Heart left ventricle (tissue), 13 donors: ENCODE measurements around the gene ARHGAP30.

ENCODE experiments used
- POLR2A ChIP-seq, 2 donors: fragments of 450-650 bp; IDR thresholded peaks; one replicate each; pipeline ENCODE4 v1.6.1; 2017; ENCODE audit warnings: antibody characterized with exemption in 2 of 2, mild to moderate bottlenecking in 2 of 2, moderate library complexity in 2 of 2
- TF ChIP-seq, protein P1 (sequence below), 12 donors: fragments of 200-600 bp; sonication (generic) in 4 of 12; IDR thresholded peaks; one replicate each; pipeline versions ENCODE4 v1.5.0 to v1.8.0; 2018 to 2022; ENCODE audit warnings: antibody characterized with exemption in 12 of 12, mild to moderate bottlenecking in 5 of 12
- donor health status: ischemic (EF 13 %, LVEDD 7.1; RV severe dilation, severe dysfunction).
- donor health status: DM: no; HTN: yes; CAD: no.
- donor health status: DM: no; HTN: no; CAD: no.
- donor health status: ischemic (EF 25% LVEDD 6.9; RV normal size, moderate dysfunction).
- donor health status: ischemic (EF 25% LVEDD 5.7; RV mildly dilated, moderate dysfunction).
- donor health status: ischemic (EF 35%, LVEDD 5.7; RV mildly dilated, moderate dysfunction).
- donor health status: nonischemic (EF 11% LVEDD 7.7; RV severe dilation, severe dysfunction).
- donor health status: DM: yes; HTN: yes; CAD: no.
- donor health status: PGD.
- donor health status: ischemic (EF 29% LVEDD 5.4; RV normal size, mild dysfunction).
- donor health status: nonischemic (EF 23%, LVEDD 6.1; RV moderate dilation, normal function).

DNA sequence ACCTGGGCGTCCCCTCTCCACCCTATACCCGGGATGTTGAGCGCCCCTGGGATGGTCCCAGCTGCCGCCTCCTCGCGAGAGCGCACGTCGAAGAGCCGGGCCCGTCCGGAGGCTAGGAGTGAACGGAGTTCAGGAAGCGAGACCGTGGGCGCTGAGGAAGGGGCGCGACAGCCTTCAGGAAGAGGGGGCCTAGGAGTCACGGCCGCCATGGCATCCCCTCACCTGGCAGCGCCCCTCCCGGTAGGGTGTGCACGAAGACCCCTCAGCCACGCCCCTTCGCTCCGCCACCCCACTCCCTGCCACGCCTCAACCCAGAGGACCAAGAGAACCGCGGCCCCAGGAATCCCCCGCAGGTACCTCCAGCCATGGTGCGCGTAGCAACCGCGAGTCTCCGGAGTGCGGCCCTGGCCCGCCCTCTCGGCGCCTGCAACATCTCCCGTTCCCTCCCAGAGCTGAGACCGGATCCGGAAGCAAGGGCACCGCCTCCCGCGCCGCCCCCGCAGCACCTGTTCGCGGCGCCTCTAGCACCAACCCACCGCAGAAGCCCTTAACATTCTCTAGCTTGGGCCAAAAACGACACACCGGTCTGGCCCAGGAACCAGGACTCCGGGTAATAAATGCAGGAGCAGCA is 31.1 kb downstream of the ARHGAP30 start, which contains the start of gene TSTD1:
- TF ChIP-seq, protein P1, sequence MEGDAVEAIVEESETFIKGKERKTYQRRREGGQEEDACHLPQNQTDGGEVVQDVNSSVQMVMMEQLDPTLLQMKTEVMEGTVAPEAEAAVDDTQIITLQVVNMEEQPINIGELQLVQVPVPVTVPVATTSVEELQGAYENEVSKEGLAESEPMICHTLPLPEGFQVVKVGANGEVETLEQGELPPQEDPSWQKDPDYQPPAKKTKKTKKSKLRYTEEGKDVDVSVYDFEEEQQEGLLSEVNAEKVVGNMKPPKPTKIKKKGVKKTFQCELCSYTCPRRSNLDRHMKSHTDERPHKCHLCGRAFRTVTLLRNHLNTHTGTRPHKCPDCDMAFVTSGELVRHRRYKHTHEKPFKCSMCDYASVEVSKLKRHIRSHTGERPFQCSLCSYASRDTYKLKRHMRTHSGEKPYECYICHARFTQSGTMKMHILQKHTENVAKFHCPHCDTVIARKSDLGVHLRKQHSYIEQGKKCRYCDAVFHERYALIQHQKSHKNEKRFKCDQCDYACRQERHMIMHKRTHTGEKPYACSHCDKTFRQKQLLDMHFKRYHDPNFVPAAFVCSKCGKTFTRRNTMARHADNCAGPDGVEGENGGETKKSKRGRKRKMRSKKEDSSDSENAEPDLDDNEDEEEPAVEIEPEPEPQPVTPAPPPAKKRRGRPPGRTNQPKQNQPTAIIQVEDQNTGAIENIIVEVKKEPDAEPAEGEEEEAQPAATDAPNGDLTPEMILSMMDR (IDR thresholded peaks at IDR 0.05): no peak
- no peak for TF ChIP-seq POLR2A (IDR thresholded peaks at IDR 0.05)
